CD4-positive, CD25-positive, alpha-beta regulatory T cell (primary cell): Measurements from ENCODE around the gene PCSK6. TPM values are rescaled to one million over a fixed set of nuclear protein-coding genes. Genes with fewer than 3 reads are reported as not detected.

ENCODE experiments used
- ATAC-seq, 2 donors: fragments of 150-1000 bp; cut with Tn5 transposase; one replicate each; pipeline ENCODE4 v1.10.0; 2021; ENCODE audit warnings: low read depth in 2 of 2, moderate number of reproducible peaks in 2 of 2, moderate library complexity in 1 of 2
- DNase-seq, 3 donors: peaks; one replicate each; pipeline versions ENCODE4 v3.0.0 to v3.0.0-alpha.2; 2012 to 2022; ENCODE audit warnings: mixed read lengths in 1 of 3
- H3K27ac ChIP-seq: one replicate; pipeline ENCODE4 v1.7.0; 2013; ENCODE audit warnings: mild to moderate bottlenecking, low read length; ENCODE audit not compliant: insufficient read depth, poor library complexity, severe bottlenecking
- H3K27me3 ChIP-seq: one replicate; pipeline ENCODE4 v1.7.0; 2013; ENCODE audit warnings: low read length; ENCODE audit not compliant: control insufficient read depth, insufficient read depth
- H3K36me3 ChIP-seq: one replicate; pipeline ENCODE4 v1.7.0; 2013; ENCODE audit warnings: mild to moderate bottlenecking, low read length, moderate library complexity; ENCODE audit not compliant: control insufficient read depth, insufficient read depth
- H3K4me1 ChIP-seq: 2 replicates; pipeline ENCODE4 v1.7.0; 2013; ENCODE audit warnings: mild to moderate bottlenecking, low read length; ENCODE audit not compliant: insufficient read depth, control insufficient read depth, poor library complexity, severe bottlenecking
- H3K4me3 ChIP-seq: one replicate; pipeline ENCODE4 v1.7.0; 2013; ENCODE audit warnings: low read depth, mild to moderate bottlenecking, low read length, moderate library complexity
- H3K9me3 ChIP-seq, 2 experiments: 1 replicate in 1 of 2; 2 replicates in 1 of 2; pipeline ENCODE4 v1.7.0; 2013; ENCODE audit warnings: low read length in 2 of 2, mild to moderate bottlenecking in 1 of 2, moderate library complexity in 1 of 2; ENCODE audit not compliant: control insufficient read depth in 2 of 2
- H3K27ac Mint-ChIP-seq, 3 donors: one replicate each; pipeline ENCODE4 v1.8.0; 2020 to 2022; ENCODE audit warnings: mild to moderate bottlenecking in 3 of 3, mixed read lengths in 3 of 3, moderate library complexity in 2 of 3
- H3K27me3 Mint-ChIP-seq: one replicate; pipeline ENCODE4 v1.8.0; 2022; ENCODE audit warnings: mild to moderate bottlenecking, mixed read lengths
- H3K36me3 Mint-ChIP-seq: one replicate; pipeline ENCODE4 v1.8.0; 2020; ENCODE audit warnings: mixed read lengths
- H3K4me1 Mint-ChIP-seq, 4 donors: one replicate each; pipeline ENCODE4 v1.8.0; 2020 to 2022; ENCODE audit warnings: mixed read lengths in 4 of 4, mild to moderate bottlenecking in 1 of 4
- H3K4me3 Mint-ChIP-seq, 4 donors: one replicate each; pipeline ENCODE4 v1.8.0; 2020 to 2022; ENCODE audit warnings: mild to moderate bottlenecking in 4 of 4, mixed read lengths in 4 of 4, moderate library complexity in 3 of 4
- H3K9me3 Mint-ChIP-seq, 7 donors: one replicate each; pipeline ENCODE4 v1.8.0; 2020 to 2022; ENCODE audit warnings: mixed read lengths in 7 of 7, mild to moderate bottlenecking in 3 of 7, moderate library complexity in 2 of 7
- polyA plus RNA-seq, 4 donors: library from polyadenylated mRNA; unstranded; fragments of 300-500 nt; fragmentation: Illumina TruSeq; gene quantifications; one replicate each; pipeline ENCODE4 v1.2.3, GENCODE V29; 2021
- total RNA-seq: library from RNA; stranded (reverse); gene quantifications from one replicate; pipeline ENCODE4 v1.2.3, GENCODE V29; 2022

Gene PCSK6
- total and polyA plus RNA-seq, 5 donors from 2014 or later: 0.07 to 1.1 (median 0.22) TPM; not detected in 1

DNA sequence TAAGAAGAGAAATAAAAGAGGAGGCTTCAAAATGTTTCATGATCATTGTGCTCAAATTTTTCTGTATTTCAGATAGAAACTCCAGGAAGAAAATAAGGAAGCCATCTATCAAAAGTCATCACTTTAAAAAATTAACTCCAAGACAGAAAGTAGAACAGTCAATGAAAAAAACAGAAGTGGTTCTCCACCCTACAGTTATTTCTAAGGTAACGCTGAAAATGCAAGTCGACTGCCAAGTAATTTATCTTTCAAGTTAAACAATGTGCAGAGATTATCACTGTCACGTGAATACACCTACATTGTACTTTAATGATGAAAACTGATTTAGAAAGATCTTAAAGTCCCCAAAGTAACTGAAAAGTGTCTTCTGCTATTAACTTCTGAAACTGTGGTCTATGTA lies 115.9 kb downstream of the PCSK6 start:
- no peaks in the 10 kb centered on the region for H3K9me3 Mint-ChIP-seq
- H3K4me3 ChIP-seq: no peak overlapping the region
- ATAC-seq: no peak

DNA sequence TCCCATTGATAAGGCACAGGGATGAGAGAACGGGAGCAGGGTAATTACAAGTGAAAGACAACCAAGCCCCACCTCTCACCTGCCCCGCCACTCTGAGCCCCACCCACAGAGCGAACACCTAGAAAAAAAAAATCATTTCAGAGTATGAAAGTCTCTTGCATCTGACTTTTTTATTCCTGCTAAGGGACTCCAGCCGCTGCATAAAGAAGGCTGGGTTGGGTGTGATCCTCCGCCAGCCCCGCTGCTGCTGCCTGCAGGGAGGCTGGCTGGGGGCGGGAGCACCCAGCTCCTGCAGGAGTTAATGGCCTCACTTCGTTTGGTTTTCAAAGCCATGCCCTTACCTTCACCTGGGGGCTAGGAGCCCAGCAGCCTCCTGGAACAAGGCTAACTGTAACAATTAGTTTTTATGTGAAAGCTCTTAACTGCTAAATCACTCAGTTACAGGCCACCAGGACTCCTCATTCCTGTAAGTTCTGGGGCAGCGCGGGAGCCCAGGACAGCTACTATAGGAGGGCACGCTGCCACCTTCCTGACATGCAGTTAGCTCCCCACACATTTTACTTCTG lies 116.5 kb downstream of the PCSK6 start:
- no peaks in the 10 kb centered on the region for H3K9me3 ChIP-seq
- H3K36me3 ChIP-seq: no peaks in the 10 kb centered on the region
- H3K27ac ChIP-seq: no peak overlapping the region
- Mint-ChIP-seq H3K27ac (no peak overlapping the region), H3K27me3 (peaks cover 7% of the 10 kb centered on the region), H3K4me3 (peak overlapping the region in 1 of 4 donors; percentile 33), H3K9me3 (no peaks in the 10 kb centered on the region), H3K4me1 (peaks cover 0 to 2% (median 0%) of the 10 kb centered on the region in 4 donors), H3K36me3 (no peaks in the 10 kb centered on the region)
- no peaks in the 10 kb centered on the region for H3K27me3 ChIP-seq
- DNase-seq (no peak), ATAC-seq (no peak)
- no peaks in the 10 kb centered on the region for H3K4me1 ChIP-seq
- H3K4me3 ChIP-seq: no peak overlapping the region

More for the DNA sequence above, 115.9 kb downstream of the PCSK6 start:
- Mint-ChIP-seq H3K4me1 (peaks cover 0 to 2% (median 0%) of the 10 kb centered on the region in 4 donors), H3K27ac (peak overlapping the region in 1 of 3 donors; percentile 32), H3K27me3 (peaks cover 7% of the 10 kb centered on the region), H3K36me3 (no peaks in the 10 kb centered on the region), H3K4me3 (no peak overlapping the region)
- Histone ChIP-seq H3K27ac (no peak overlapping the region), H3K27me3 (no peaks in the 10 kb centered on the region), H3K9me3 (no peaks in the 10 kb centered on the region), H3K4me1 (no peaks in the 10 kb centered on the region), H3K36me3 (no peaks in the 10 kb centered on the region)
- no peak for DNase-seq

DNA sequence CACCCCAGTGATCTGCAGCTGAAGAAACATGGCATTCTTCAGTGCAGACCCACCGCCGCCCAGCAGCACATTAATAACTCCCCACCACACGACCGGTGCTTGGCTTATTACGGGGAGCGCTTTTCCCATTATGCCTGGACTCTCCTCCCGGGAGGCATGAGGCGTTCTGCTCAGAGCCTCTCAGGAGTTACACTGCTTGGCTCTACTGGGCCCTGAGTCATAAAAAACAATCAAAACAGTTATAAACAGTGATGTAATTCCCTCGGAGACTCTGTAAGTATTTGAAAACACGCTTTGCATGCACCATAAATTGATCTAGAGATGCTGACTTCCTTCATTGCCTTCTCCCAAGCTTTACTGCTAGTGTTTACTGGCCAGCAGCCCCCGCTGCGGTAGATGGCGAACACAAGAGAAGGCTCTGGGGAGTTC lies 117.3 kb downstream of the PCSK6 start:
- Mint-ChIP-seq H3K9me3 (no peaks in the 10 kb centered on the region), H3K4me1 (peaks cover 0 to 2% (median 0%) of the 10 kb centered on the region in 4 donors), H3K36me3 (no peaks in the 10 kb centered on the region), H3K27ac (no peak overlapping the region), H3K4me3 (no peak overlapping the region), H3K27me3 (peaks cover 7% of the 10 kb centered on the region)
- Histone ChIP-seq H3K9me3 (no peaks in the 10 kb centered on the region), H3K4me1 (no peaks in the 10 kb centered on the region), H3K4me3 (no peak overlapping the region), H3K36me3 (no peaks in the 10 kb centered on the region), H3K27ac (no peak overlapping the region), H3K27me3 (no peaks in the 10 kb centered on the region)
- DNase-seq: no peak
- ATAC-seq: no peak

- Mint-ChIP-seq H3K27ac (no peak overlapping the region), H3K27me3 (peaks cover 4% of the 10 kb centered on the region), H3K36me3 (no peaks in the 10 kb centered on the region), H3K4me3 (no peak overlapping the region), H3K4me1 (peaks cover 0 to 2% (median 0%) of the 10 kb centered on the region in 4 donors), H3K9me3 (no peaks in the 10 kb centered on the region)
- H3K27me3 ChIP-seq: no peaks in the 10 kb centered on the region
- no peaks in the 10 kb centered on the region for H3K36me3 ChIP-seq
- H3K4me3 ChIP-seq: no peak overlapping the region
- H3K4me1 ChIP-seq: no peaks in the 10 kb centered on the region
- H3K27ac ChIP-seq: no peak overlapping the region
- DNase-seq: no peak
- no peak for ATAC-seq
- H3K9me3 ChIP-seq: no peaks in the 10 kb centered on the region
Observed at GRCh38 chr15:101371519-101371918, 118.0 kb downstream of the PCSK6 start.

GRCh38 chr15:101371081-101371480 lies 118.4 kb downstream of the PCSK6 start:
- no peaks in the 10 kb centered on the region for H3K9me3 ChIP-seq
- Mint-ChIP-seq H3K27me3 (peaks cover 4% of the 10 kb centered on the region), H3K36me3 (no peaks in the 10 kb centered on the region), H3K9me3 (no peaks in the 10 kb centered on the region), H3K27ac (no peak overlapping the region), H3K4me1 (peaks cover 0 to 2% (median 0%) of the 10 kb centered on the region in 4 donors), H3K4me3 (no peak overlapping the region)
- no peaks in the 10 kb centered on the region for H3K36me3 ChIP-seq
- ATAC-seq (no peak), DNase-seq (no peak)
- H3K27ac ChIP-seq: no peak overlapping the region
- H3K27me3 ChIP-seq: no peaks in the 10 kb centered on the region
- no peaks in the 10 kb centered on the region for H3K4me1 ChIP-seq
- H3K4me3 ChIP-seq: no peak overlapping the region

GRCh38 chr15:101370330-101371024 lies 119.0 kb downstream of the PCSK6 start:
- no peaks in the 10 kb centered on the region for H3K27me3 ChIP-seq
- ATAC-seq (no peak), DNase-seq (no peak)
- no peak overlapping the region for H3K4me3 Mint-ChIP-seq
- H3K27me3 Mint-ChIP-seq: peaks cover 4% of the 10 kb centered on the region
- H3K36me3 Mint-ChIP-seq: no peaks in the 10 kb centered on the region
- H3K27ac Mint-ChIP-seq: no peak overlapping the region
- H3K4me1 Mint-ChIP-seq: peaks cover 0 to 2% (median 0%) of the 10 kb centered on the region in 4 donors
- H3K36me3 ChIP-seq: no peaks in the 10 kb centered on the region
- H3K27ac ChIP-seq: no peak overlapping the region
- no peaks in the 10 kb centered on the region for H3K9me3 ChIP-seq
- H3K9me3 Mint-ChIP-seq: peaks cover 0 to 2% (median 0%) of the 10 kb centered on the region in 7 donors
- H3K4me3 ChIP-seq: no peak overlapping the region
- H3K4me1 ChIP-seq: no peaks in the 10 kb centered on the region

DNA sequence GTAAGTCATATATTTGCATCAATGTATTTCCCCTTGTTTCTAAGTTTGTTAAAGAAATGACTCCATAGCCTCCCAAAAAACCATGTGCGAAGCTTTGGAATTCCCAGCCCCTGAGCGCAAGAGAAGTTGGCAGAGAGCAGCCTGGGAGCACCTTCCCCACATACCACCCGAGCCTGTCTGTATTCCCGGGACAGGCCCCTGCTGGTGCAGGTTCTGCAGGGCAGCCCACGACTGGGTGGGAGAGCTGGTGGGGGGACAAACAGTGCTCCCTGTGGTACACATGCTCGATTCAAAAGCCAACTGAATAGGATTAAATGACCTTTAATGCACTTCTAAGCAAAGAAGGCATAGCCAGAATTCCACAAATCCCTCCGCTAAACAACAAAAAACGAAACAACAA lies 119.8 kb downstream of the PCSK6 start:
- ATAC-seq (no peak), DNase-seq (no peak)
- Mint-ChIP-seq H3K4me3 (no peak overlapping the region), H3K27me3 (peaks cover 4% of the 10 kb centered on the region), H3K9me3 (peaks cover 0 to 5% (median 0%) of the 10 kb centered on the region in 7 donors), H3K36me3 (no peaks in the 10 kb centered on the region), H3K27ac (no peak overlapping the region), H3K4me1 (peaks cover 0 to 2% (median 0%) of the 10 kb centered on the region in 4 donors)
- Histone ChIP-seq H3K4me1 (no peaks in the 10 kb centered on the region), H3K4me3 (no peak overlapping the region), H3K27me3 (no peaks in the 10 kb centered on the region), H3K9me3 (no peaks in the 10 kb centered on the region), H3K36me3 (no peaks in the 10 kb centered on the region), H3K27ac (no peak overlapping the region)
